Measurements from ENCODE around the gene PCP4. TPM values are rescaled to one million over a fixed set of nuclear protein-coding genes. Genes with fewer than 3 reads are reported as not detected.

PCP4 gene
- total and polyA plus RNA-seq, 2 experiments from 2014 or later: 2.5 TPM; not detected in 1

DNA sequence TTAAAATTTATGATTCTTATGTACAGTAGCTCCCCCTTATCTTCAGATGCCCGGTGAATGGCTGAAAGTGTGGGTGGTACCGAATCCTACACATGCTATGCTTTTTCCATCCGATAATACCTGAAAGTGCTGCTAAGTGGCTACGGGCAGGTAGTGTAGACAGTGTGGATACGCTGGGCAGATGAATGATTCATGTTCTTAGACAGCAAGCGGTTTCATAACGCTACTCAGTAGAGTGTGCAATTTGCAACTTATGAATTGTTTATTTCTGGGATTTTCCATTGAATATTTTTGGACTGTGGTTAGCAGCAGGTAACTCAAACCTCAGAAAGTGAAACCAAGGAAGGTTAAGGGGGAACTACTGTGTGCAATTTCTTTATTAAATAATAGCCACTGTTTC lies 7.5 kb downstream of the PCP4 start:
- Histone ChIP-seq H3K9me3 (ENCODE audit: low read depth) (no peaks in the 10 kb centered on the region), H3K4me3 (no peak overlapping the region), H3K27ac (no peak overlapping the region), H3K27me3 (peaks cover 2% of the 10 kb centered on the region), H3K4me1 (ENCODE audit: low read depth) (no peaks in the 10 kb centered on the region), H3K36me3 (no peaks in the 10 kb centered on the region)
- TF ChIP-seq, protein P1, sequence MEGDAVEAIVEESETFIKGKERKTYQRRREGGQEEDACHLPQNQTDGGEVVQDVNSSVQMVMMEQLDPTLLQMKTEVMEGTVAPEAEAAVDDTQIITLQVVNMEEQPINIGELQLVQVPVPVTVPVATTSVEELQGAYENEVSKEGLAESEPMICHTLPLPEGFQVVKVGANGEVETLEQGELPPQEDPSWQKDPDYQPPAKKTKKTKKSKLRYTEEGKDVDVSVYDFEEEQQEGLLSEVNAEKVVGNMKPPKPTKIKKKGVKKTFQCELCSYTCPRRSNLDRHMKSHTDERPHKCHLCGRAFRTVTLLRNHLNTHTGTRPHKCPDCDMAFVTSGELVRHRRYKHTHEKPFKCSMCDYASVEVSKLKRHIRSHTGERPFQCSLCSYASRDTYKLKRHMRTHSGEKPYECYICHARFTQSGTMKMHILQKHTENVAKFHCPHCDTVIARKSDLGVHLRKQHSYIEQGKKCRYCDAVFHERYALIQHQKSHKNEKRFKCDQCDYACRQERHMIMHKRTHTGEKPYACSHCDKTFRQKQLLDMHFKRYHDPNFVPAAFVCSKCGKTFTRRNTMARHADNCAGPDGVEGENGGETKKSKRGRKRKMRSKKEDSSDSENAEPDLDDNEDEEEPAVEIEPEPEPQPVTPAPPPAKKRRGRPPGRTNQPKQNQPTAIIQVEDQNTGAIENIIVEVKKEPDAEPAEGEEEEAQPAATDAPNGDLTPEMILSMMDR (IDR thresholded peaks at IDR 0.05; ENCODE audit: low read depth, low read length): no peak
- no peak for DNase-seq (ENCODE audit: low read depth in 1 of 2, low spot score in 1 of 2)

DNA sequence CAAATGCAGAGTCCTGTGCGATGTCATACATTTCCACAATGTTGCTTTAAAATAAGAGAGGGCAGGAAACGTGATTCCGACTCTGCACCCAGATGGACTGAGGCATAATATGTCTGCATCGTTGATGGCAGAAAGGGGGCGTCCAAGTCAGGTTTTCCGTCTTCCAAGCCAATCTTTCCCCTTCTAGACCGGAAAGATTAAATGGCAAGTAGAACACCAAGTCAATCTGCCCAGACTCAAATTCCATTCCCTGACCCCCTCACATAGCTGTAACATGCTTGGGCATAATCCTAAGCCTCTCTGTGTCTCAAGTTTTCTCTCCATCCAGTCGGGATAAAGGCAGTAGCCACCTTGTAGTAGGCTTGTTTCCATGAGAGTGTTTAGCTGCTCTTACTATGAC lies 14.4 kb downstream of the PCP4 start:
- Histone ChIP-seq H3K4me3 (no peak overlapping the region), H3K36me3 (no peaks in the 10 kb centered on the region)
- TF ChIP-seq, protein P1 (IDR thresholded peaks at IDR 0.05; ENCODE audit: low read depth, low read length): no peak

DNA sequence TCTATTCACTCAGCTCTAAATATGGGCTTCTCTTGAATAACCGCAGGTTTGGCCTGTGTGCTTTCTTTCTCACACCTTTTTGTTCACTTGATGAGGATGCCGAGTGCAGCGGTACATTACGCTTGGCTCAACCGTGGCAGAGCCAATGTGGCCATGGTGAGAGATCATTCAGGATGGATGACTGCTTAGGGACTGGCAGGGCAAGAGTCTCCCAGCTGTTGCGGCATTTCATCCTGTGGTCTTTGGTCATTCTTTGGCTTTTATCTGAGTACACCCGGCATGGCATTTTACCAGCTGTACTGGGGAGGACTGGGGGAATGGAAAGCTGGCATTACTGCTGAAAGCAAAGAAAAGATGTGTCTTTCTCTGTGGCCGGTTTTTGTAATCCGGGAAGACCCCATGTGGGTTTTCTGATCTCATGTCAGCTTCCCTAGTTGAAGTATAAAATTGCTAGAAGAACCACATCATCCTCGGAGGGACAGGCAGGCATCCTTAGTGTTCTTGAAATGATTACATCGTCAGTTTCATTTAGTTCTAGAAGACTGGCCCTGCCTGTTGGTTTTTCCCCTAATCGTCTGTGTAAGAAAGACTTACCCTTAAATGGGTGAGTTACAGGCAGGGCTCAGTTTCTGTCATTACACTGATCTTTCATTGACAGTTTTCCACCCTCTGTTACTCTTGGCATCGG lies 15.1 kb downstream of the PCP4 start:
- no peaks in the 10 kb centered on the region for H3K27me3 ChIP-seq
- no peak overlapping the region for H3K4me3 ChIP-seq
- H3K36me3 ChIP-seq: no peaks in the 10 kb centered on the region
- no peak overlapping the region for H3K27ac ChIP-seq
- DNase-seq (ENCODE audit: low read depth in 1 of 2, low spot score in 1 of 2): no peak
- H3K9me3 ChIP-seq (ENCODE audit: low read depth): no peaks in the 10 kb centered on the region
- TF ChIP-seq, protein P1 (IDR thresholded peaks at IDR 0.05; ENCODE audit: low read depth, low read length): no peak
- H3K4me1 ChIP-seq (ENCODE audit: low read depth): no peaks in the 10 kb centered on the region

More for the DNA sequence above, 14.4 kb downstream of the PCP4 start:
- Histone ChIP-seq H3K4me1 (ENCODE audit: low read depth) (no peaks in the 10 kb centered on the region), H3K9me3 (ENCODE audit: low read depth) (no peaks in the 10 kb centered on the region), H3K27ac (no peak overlapping the region), H3K27me3 (no peaks in the 10 kb centered on the region)
- no peak for DNase-seq (ENCODE audit: low read depth in 1 of 2, low spot score in 1 of 2)

DNA sequence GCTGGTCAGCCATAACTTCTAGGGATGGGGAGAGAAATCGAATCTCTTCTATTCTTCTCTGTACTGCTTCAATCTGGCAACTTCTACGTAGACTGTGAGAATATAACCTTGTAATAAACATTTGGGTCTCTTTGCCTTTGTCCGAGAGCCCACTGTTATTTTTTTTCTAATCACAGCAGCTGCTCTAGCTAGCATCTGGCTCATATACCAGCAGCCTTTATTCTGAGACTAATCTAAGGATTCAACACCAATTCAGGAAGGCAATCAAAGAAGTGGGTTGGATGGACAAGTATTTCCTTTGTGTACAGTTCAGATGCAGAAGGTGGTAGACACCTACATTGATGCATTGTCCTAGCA lies 15.6 kb downstream of the PCP4 start:
- TF ChIP-seq, protein P1 (IDR thresholded peaks at IDR 0.05; ENCODE audit: low read depth, low read length): no peak
- Histone ChIP-seq H3K4me1 (ENCODE audit: low read depth) (no peaks in the 10 kb centered on the region), H3K27me3 (no peaks in the 10 kb centered on the region), H3K36me3 (no peaks in the 10 kb centered on the region), H3K9me3 (ENCODE audit: low read depth) (no peaks in the 10 kb centered on the region), H3K4me3 (no peak overlapping the region), H3K27ac (no peak overlapping the region)
- DNase-seq (ENCODE audit: low read depth in 1 of 2, low spot score in 1 of 2): no peak

DNA sequence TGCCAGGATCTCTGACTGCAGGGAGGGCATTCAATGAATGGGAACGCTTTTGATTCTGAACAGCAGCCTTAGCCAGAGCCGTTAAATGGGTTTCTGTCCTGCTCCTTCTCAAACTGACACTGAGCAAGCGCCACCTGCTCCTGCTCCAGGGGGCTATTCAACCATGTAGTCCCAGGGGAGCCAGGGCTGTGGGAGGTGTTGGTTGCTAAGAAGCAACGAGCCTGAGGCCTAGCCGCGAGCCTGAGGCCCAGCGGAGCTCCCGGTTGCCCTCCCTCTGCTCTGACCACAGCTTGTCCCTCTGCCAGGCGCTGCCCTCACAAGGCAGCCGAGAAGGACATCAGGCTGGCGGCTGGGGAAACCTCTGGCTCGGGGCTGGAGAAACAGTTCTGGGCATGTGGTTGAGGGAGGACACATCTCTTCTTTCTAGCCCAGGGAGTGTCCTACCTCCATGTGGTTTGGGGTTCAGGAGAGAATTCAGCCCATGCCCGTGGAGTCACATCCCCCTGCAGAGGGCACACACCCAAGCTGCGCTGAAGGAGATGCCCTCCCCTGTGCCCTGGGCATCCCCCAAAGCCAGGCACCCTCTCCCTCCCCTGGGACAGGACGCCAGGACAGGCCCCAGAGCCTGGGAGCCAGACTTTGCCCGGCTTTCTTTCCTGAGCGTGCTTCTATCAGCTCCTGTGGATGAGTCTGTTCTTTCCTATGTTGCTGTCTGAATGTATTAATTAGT lies 18.0 kb downstream of the PCP4 start:
- Histone ChIP-seq H3K4me1 (ENCODE audit: low read depth) (no peaks in the 10 kb centered on the region), H3K9me3 (ENCODE audit: low read depth) (no peaks in the 10 kb centered on the region), H3K27me3 (no peaks in the 10 kb centered on the region), H3K27ac (no peak overlapping the region), H3K36me3 (no peaks in the 10 kb centered on the region), H3K4me3 (no peak overlapping the region)
- TF ChIP-seq, protein P1 (IDR thresholded peaks at IDR 0.05; ENCODE audit: low read depth, low read length): no peak
- peak in 1 of 2 donors; percentile 27 for DNase-seq (ENCODE audit: low read depth in 1 of 2, low spot score in 1 of 2)

Measured in cardiac muscle cell (in vitro differentiated cells and primary cell).